ENCODE data around the gene SLC12A8.
"Not testable (repeated sequence)": the region's sequence is repeated elsewhere in the genome, so short reads cannot be mapped to it uniquely, and the experiment has no call there.

Gene SLC12A8

GRCh38 chr3:125083776-125084175 lies 128.8 kb downstream of the SLC12A8 start:
- H3K27me3 ChIP-seq (ENCODE audit: control insufficient read depth, insufficient read depth, low read length), result no peaks in the 10 kb centered on the region
- H3K27ac ChIP-seq, result no peak overlapping the region
- H2AFZ ChIP-seq, result no peak overlapping the region
- no peaks in the 10 kb centered on the region for H3K9me3 ChIP-seq (ENCODE audit: control insufficient read depth, low read length)
- no peak for TF ChIP-seq CTCF (IDR thresholded peaks at IDR 0.05)
- peaks cover 5% of the 10 kb centered on the region for H3K4me1 ChIP-seq
- no peak overlapping the region for H3K9ac ChIP-seq
- no peak overlapping the region for H3K4me3 ChIP-seq (ENCODE audit: low read depth, low read length)
- no peak overlapping the region for H3K4me2 ChIP-seq (ENCODE audit: low read length)
- H3K36me3 ChIP-seq (ENCODE audit: control insufficient read depth, insufficient read depth, low read length), result no peaks in the 10 kb centered on the region
- no peaks in the 10 kb centered on the region for H3K79me2 ChIP-seq

- H2AFZ ChIP-seq; H3K27me3 ChIP-seq (ENCODE audit: control insufficient read depth, insufficient read depth, low read length); H3K4me3 ChIP-seq (ENCODE audit: low read depth, low read length); H3K27ac ChIP-seq; H3K9me3 ChIP-seq (ENCODE audit: control insufficient read depth, low read length); H3K36me3 ChIP-seq (ENCODE audit: control insufficient read depth, insufficient read depth, low read length); H3K9ac ChIP-seq; H3K4me2 ChIP-seq (ENCODE audit: low read length); H3K4me1 ChIP-seq; H3K79me2 ChIP-seq: not testable (repeated sequence)
These were observed 130.2 kb downstream of the SLC12A8 start for GRCh38 chr3:125082339-125082738.

GRCh38 chr3:125080077-125080476 lies 132.5 kb downstream of the SLC12A8 start:
- Histone ChIP-seq H3K27me3 (ENCODE audit: control insufficient read depth, insufficient read depth, low read length) (no peaks in the 10 kb centered on the region), H3K79me2 (no peaks in the 10 kb centered on the region), H3K27ac (no peak overlapping the region), H3K9me3 (ENCODE audit: control insufficient read depth, low read length) (no peaks in the 10 kb centered on the region), H3K9ac (no peak overlapping the region), H3K36me3 (ENCODE audit: control insufficient read depth, insufficient read depth, low read length) (no peaks in the 10 kb centered on the region), H3K4me3 (ENCODE audit: low read depth, low read length) (no peak overlapping the region), H3K4me2 (ENCODE audit: low read length) (no peak overlapping the region), H3K4me1 (peaks cover 5% of the 10 kb centered on the region), H2AFZ (no peak overlapping the region)
- no peak for TF ChIP-seq CTCF (IDR thresholded peaks at IDR 0.05)

- no peaks in the 10 kb centered on the region for H3K27me3 ChIP-seq (ENCODE audit: control insufficient read depth, insufficient read depth, low read length)
- no peak overlapping the region for H3K4me3 ChIP-seq (ENCODE audit: low read depth, low read length)
- no peak overlapping the region for H2AFZ ChIP-seq
- TF ChIP-seq CTCF (IDR thresholded peaks at IDR 0.05), result no peak
- H3K4me1 ChIP-seq, result peaks cover 5% of the 10 kb centered on the region
- no peak overlapping the region for H3K9ac ChIP-seq
- no peaks in the 10 kb centered on the region for H3K36me3 ChIP-seq (ENCODE audit: control insufficient read depth, insufficient read depth, low read length)
- no peaks in the 10 kb centered on the region for H3K79me2 ChIP-seq
- H3K27ac ChIP-seq, result no peak overlapping the region
- no peak overlapping the region for H3K4me2 ChIP-seq (ENCODE audit: low read length)
- no peaks in the 10 kb centered on the region for H3K9me3 ChIP-seq (ENCODE audit: control insufficient read depth, low read length)
These were observed 132.9 kb downstream of the SLC12A8 start for GRCh38 chr3:125079675-125080045.

GRCh38 chr3:125078951-125079674 lies 133.4 kb downstream of the SLC12A8 start:
- Histone ChIP-seq H3K36me3 (ENCODE audit: control insufficient read depth, insufficient read depth, low read length) (no peaks in the 10 kb centered on the region), H3K4me1 (peaks cover 5% of the 10 kb centered on the region), H2AFZ (no peak overlapping the region), H3K27me3 (ENCODE audit: control insufficient read depth, insufficient read depth, low read length) (no peaks in the 10 kb centered on the region), H3K79me2 (no peaks in the 10 kb centered on the region), H3K9me3 (ENCODE audit: control insufficient read depth, low read length) (no peaks in the 10 kb centered on the region), H3K4me2 (ENCODE audit: low read length) (no peak overlapping the region), H3K9ac (no peak overlapping the region), H3K4me3 (ENCODE audit: low read depth, low read length) (no peak overlapping the region), H3K27ac (no peak overlapping the region)
- no peak for TF ChIP-seq CTCF (IDR thresholded peaks at IDR 0.05)

Measured in parathyroid adenoma (tissue), 2 donors.